Measurements from ENCODE around the gene ANP32E. TPM values are rescaled to one million over a fixed set of nuclear protein-coding genes. Genes with fewer than 3 reads are reported as not detected.

ANP32E gene
- total and polyA plus RNA-seq, 2 of the 13 experiments (the other 11 are each of a cell fraction or from before 2014, with no cell fraction given) = 10.3 to 53.0 TPM

DNA sequence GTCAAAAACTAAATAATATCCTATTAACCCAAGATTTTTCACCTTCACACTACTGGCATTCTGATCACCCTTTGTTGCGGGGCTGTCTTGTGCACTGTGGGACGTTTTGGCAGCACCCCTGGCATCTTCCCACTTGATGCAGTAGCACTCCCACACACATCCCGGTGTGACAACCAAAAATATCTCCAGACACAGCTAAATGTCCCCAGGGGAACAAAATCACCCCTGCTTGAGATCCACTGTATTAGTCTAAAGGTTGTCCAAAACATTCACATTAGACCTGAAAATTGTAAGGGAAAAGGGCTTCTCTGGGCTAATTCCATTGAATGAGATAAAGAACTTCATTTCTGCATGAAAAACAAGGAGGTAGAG is 48.4 kb downstream of the ANP32E start:
- Histone ChIP-seq H3K27ac (ENCODE audit: extremely low read length, insufficient read depth, low read length) (no peak overlapping the region), H4K20me1 (ENCODE audit: insufficient read depth, low read length) (no peaks in the 10 kb centered on the region), H3K4me2 (ENCODE audit: low read depth, low read length) (no peak overlapping the region), H3K9ac (ENCODE audit: insufficient read depth, low read depth, low read length) (no peak overlapping the region), H3K27me3 (ENCODE audit: control insufficient read depth in 1 of 2, insufficient read depth in 2 of 2, low read length in 2 of 2) (peaks cover 0 to 3% of the 10 kb centered on the region in 2 experiments; a peak in 2 of 5 replicates), H3K4me3 (replicated peaks in 1 of 3; ENCODE audit: insufficient read depth in 1 of 3, low read depth in 2 of 3, low read length in 3 of 3) (no peak overlapping the region), H3K4me1 (ENCODE audit: insufficient read depth, low read length) (peaks cover 34% of the 10 kb centered on the region), H3K79me2 (ENCODE audit: insufficient read depth, low read length) (no peaks in the 10 kb centered on the region), H3K9me3 (ENCODE audit: low read length) (no peaks in the 10 kb centered on the region), H3K36me3 (replicated peaks in 1 of 2; ENCODE audit: control insufficient read depth in 1 of 2, insufficient read depth in 2 of 2, low read length in 2 of 2) (no peaks in the 10 kb centered on the region), H2AFZ (ENCODE audit: low read length) (no peak overlapping the region)
- TF ChIP-seq, protein P1, sequence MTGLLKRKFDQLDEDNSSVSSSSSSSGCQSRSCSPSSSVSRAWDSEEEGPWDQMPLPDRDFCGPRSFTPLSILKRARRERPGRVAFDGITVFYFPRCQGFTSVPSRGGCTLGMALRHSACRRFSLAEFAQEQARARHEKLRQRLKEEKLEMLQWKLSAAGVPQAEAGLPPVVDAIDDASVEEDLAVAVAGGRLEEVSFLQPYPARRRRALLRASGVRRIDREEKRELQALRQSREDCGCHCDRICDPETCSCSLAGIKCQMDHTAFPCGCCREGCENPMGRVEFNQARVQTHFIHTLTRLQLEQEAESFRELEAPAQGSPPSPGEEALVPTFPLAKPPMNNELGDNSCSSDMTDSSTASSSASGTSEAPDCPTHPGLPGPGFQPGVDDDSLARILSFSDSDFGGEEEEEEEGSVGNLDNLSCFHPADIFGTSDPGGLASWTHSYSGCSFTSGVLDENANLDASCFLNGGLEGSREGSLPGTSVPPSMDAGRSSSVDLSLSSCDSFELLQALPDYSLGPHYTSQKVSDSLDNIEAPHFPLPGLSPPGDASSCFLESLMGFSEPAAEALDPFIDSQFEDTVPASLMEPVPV (CRISPR knock-in tag; IDR thresholded peaks at IDR 0.05) = no peak
- TF ChIP-seq MXD4 (CRISPR knock-in tag; IDR thresholded peaks at IDR 0.05) = no peak
- TF ChIP-seq ZNF205 (CRISPR knock-in tag; IDR thresholded peaks at IDR 0.05) = no peak
- TF ChIP-seq, protein P2, sequence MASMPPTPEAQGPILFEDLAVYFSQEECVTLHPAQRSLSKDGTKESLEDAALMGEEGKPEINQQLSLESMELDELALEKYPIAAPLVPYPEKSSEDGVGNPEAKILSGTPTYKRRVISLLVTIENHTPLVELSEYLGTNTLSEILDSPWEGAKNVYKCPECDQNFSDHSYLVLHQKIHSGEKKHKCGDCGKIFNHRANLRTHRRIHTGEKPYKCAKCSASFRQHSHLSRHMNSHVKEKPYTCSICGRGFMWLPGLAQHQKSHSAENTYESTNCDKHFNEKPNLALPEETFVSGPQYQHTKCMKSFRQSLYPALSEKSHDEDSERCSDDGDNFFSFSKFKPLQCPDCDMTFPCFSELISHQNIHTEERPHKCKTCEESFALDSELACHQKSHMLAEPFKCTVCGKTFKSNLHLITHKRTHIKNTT (CRISPR knock-in tag; IDR thresholded peaks at IDR 0.05) = no peak
- TF ChIP-seq NFATC3 (CRISPR knock-in tag; IDR thresholded peaks at IDR 0.05) = no peak
- TF ChIP-seq NCOA5 (CRISPR knock-in tag; IDR thresholded peaks at IDR 0.05) = no peak
- TF ChIP-seq WIZ (CRISPR knock-in tag; IDR thresholded peaks at IDR 0.05) = no peak
- no peak for TF ChIP-seq JUNB (CRISPR knock-in tag; IDR thresholded peaks at IDR 0.05; ENCODE audit: borderline replicate concordance)
- no peak for TF ChIP-seq GPN1 (CRISPR knock-in tag; IDR thresholded peaks at IDR 0.05; ENCODE audit: borderline replicate concordance)
- TF ChIP-seq NCOR1 (IDR thresholded peaks at IDR 0.05; ENCODE audit: borderline replicate concordance, low read length) = no peak
- TF ChIP-seq POGZ (CRISPR knock-in tag; IDR thresholded peaks at IDR 0.05) = no peak
- TF ChIP-seq ATAD3A (CRISPR knock-in tag; IDR thresholded peaks at IDR 0.05) = no peak
- TF ChIP-seq ZFP82 (CRISPR knock-in tag; IDR thresholded peaks at IDR 0.05; ENCODE audit: borderline replicate concordance) = no peak
- no peak for TF ChIP-seq SP5 (CRISPR knock-in tag; IDR thresholded peaks at IDR 0.05; ENCODE audit: borderline replicate concordance, low read depth)
- TF ChIP-seq, protein P3, sequence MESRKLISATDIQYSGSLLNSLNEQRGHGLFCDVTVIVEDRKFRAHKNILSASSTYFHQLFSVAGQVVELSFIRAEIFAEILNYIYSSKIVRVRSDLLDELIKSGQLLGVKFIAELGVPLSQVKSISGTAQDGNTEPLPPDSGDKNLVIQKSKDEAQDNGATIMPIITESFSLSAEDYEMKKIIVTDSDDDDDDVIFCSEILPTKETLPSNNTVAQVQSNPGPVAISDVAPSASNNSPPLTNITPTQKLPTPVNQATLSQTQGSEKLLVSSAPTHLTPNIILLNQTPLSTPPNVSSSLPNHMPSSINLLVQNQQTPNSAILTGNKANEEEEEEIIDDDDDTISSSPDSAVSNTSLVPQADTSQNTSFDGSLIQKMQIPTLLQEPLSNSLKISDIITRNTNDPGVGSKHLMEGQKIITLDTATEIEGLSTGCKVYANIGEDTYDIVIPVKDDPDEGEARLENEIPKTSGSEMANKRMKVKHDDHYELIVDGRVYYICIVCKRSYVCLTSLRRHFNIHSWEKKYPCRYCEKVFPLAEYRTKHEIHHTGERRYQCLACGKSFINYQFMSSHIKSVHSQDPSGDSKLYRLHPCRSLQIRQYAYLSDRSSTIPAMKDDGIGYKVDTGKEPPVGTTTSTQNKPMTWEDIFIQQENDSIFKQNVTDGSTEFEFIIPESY (CRISPR knock-in tag; IDR thresholded peaks at IDR 0.05) = no peak
- TF ChIP-seq ZNF232 (CRISPR knock-in tag; IDR thresholded peaks at IDR 0.05; ENCODE audit: borderline replicate concordance) = no peak
- TF ChIP-seq ZBTB44 (CRISPR knock-in tag; IDR thresholded peaks at IDR 0.05) = no peak
- no peak for TF ChIP-seq BRD4 (CRISPR knock-in tag; IDR thresholded peaks at IDR 0.05)
- no peak for TF ChIP-seq SMC3 (IDR thresholded peaks at IDR 0.05; ENCODE audit: low read length)
- no peak for TF ChIP-seq ZNF678 (CRISPR knock-in tag; IDR thresholded peaks at IDR 0.05)
- ATAC-seq = peak; percentile 33
- 0% methylated on average over 3 of the region's 3 CpGs for WGBS (ENCODE audit: low lambda C conversion rate)
- ChIA-PET CTCF (ENCODE audit: low intra/inter-chr PET ratio, low total read pairs) (interaction anchor here (1.2 to 2.5 kb wide), 3 partner anchors 19 to 226 kb away, joined by 4 to 12 read pairs (median 4); no protein-coding TSS in a partner anchor), POLR2A (interaction anchor here (1.3 to 2.1 kb wide), 2 partner anchors 24 to 300 kb away, joined by 3 to 18 read pairs; a partner anchor contains a TSS)
- in situ Hi-C loops (cut with HindIII; ENCODE audit: extremely low pct_ligation_motif_present, low pct_unique_long_range_greater_than_20kb) (no loop called here), intact Hi-C loops (cut with micrococcal nuclease; ENCODE audit: unreplicated experiment) (loop anchor here (2.0 kb wide), 1 partner anchor 225 kb away; no protein-coding TSS in a partner anchor)
- BruUV-seq (replicated peaks) = no TSS peak
- no peak for DNase-seq (ENCODE audit: low spot score)
- no peak for FAIRE-seq
